Brain microvascular endothelial cell (primary cell): Measurements from ENCODE around the gene FAM107B.

ENCODE experiments used
- DNase-seq: peaks from one replicate; pipeline ENCODE4 v3.0.0-alpha.2; 2020
- H3K27ac ChIP-seq: fragments of 250-450 bp; sonication (Bioruptor Pico); 2 replicates; pipeline ENCODE4 v1.5.1; 2020; ENCODE audit warnings: mild to moderate bottlenecking, moderate library complexity
- H3K27me3 ChIP-seq: fragments of 250-450 bp; sonication (Bioruptor Pico); replicated peaks from 2 replicates; pipeline ENCODE4 v1.5.1; 2020; ENCODE audit warnings: mild to moderate bottlenecking
- H3K36me3 ChIP-seq: fragments of 250-450 bp; sonication (Bioruptor Pico); replicated peaks from 2 replicates; pipeline ENCODE4 v1.5.1; 2020; ENCODE audit warnings: mild to moderate bottlenecking
- H3K4me3 ChIP-seq: 2 replicates; pipeline ENCODE4 v1.5.1; 2011; ENCODE audit warnings: low read depth, mild to moderate bottlenecking, control low read depth, low read length, moderate library complexity
- CTCF ChIP-seq: IDR thresholded peaks from 2 replicates; pipeline ENCODE4 v1.5.1; 2011; ENCODE audit warnings: low read depth, mild to moderate bottlenecking, moderate library complexity, low read length, control low read depth, inconsistent platforms; ENCODE audit errors: missing control alignments
- in situ Hi-C: cut with HindIII; loops from 2 replicates; pipeline ENCODE4 v1.10.0; 2017; ENCODE audit warnings: low sequenced_read_pairs, low pct_ligation_motif_present

Gene FAM107B

GRCh38 chr10:14540062-14540461 lies 234.6 kb downstream of the FAM107B start:
- in situ Hi-C loops = no loop called here

GRCh38 chr10:14539176-14539575 lies 235.5 kb downstream of the FAM107B start:
- in situ Hi-C loops = no loop called here
- H3K4me3 ChIP-seq = no peak overlapping the region
- no peak for TF ChIP-seq CTCF
- H3K36me3 ChIP-seq = peaks cover 2% of the 10 kb centered on the region
- DNase-seq = no peak
- no peak overlapping the region for H3K27ac ChIP-seq
- no peaks in the 10 kb centered on the region for H3K27me3 ChIP-seq

More at GRCh38 chr10:14540062-14540461, 234.6 kb downstream of the FAM107B start:
- no peaks in the 10 kb centered on the region for H3K27me3 ChIP-seq
- no peak for TF ChIP-seq CTCF
- DNase-seq = no peak
- no peak overlapping the region for H3K27ac ChIP-seq
- peaks cover 2% of the 10 kb centered on the region for H3K36me3 ChIP-seq
- no peak overlapping the region for H3K4me3 ChIP-seq

- in situ Hi-C loops = no loop called here
- H3K36me3 ChIP-seq = peaks cover 2% of the 10 kb centered on the region
- peak; percentile 83 for TF ChIP-seq CTCF
- no peaks in the 10 kb centered on the region for H3K27me3 ChIP-seq
- no peak overlapping the region for H3K27ac ChIP-seq
- peak; percentile 78 for DNase-seq
- no peak overlapping the region for H3K4me3 ChIP-seq
These were observed 238.2 kb downstream of the FAM107B start for GRCh38 chr10:14536241-14537213.

GRCh38 chr10:14535457-14536130 lies 239.1 kb downstream of the FAM107B start:
- no peak for TF ChIP-seq CTCF
- Histone ChIP-seq H3K36me3 (peaks cover 1% of the 10 kb centered on the region), H3K4me3 (no peak overlapping the region), H3K27me3 (no peaks in the 10 kb centered on the region), H3K27ac (no peak overlapping the region)
- DNase-seq = no peak
- in situ Hi-C loops = no loop called here

GRCh38 chr10:14534152-14534551 lies 240.5 kb downstream of the FAM107B start:
- TF ChIP-seq CTCF = no peak
- Histone ChIP-seq H3K4me3 (no peak overlapping the region), H3K27me3 (no peaks in the 10 kb centered on the region), H3K27ac (no peak overlapping the region), H3K36me3 (peaks cover 3% of the 10 kb centered on the region)
- DNase-seq = no peak
- in situ Hi-C loops = no loop called here
